CD4-positive, alpha-beta memory T cell (primary cell): ENCODE measurements around the gene TRIM10. TPM values are rescaled to one million over a fixed set of nuclear protein-coding genes. Genes with fewer than 3 reads are reported as not detected.
"Not testable (repeated sequence)": the region's sequence is repeated elsewhere in the genome, so short reads cannot be mapped to it uniquely, and the experiment has no call there.

Source experiments
- CTCF ChIA-PET: fragments of 350-600 bp; sonication (Branson Sonifier 250); formaldehyde crosslinking; loops from one replicate; lab custom pipeline; 2021; ENCODE audit warnings: inconsistent platforms; ENCODE audit not compliant: partially characterized antibody; lab: Charles Lee
- POLR2A ChIA-PET: fragments of 350-600 bp; sonication (Branson Sonifier 250); formaldehyde crosslinking; loops from one replicate; lab custom pipeline; 2021; ENCODE audit not compliant: partially characterized antibody; lab: Charles Lee
- DNase-seq, 5 donors: peaks; one replicate each; pipeline versions ENCODE4 v3.0.0 to v3.0.0-alpha.2; 2020 to 2022; ENCODE audit warnings: mixed read lengths in 1 of 5
- H3K27ac ChIP-seq: one replicate; pipeline ENCODE4 v1.7.0; 2013; ENCODE audit warnings: low read depth, low read length
- H3K27me3 ChIP-seq: 2 replicates; pipeline ENCODE4 v1.7.0; 2013; ENCODE audit warnings: mild to moderate bottlenecking, low read length, moderate library complexity; ENCODE audit not compliant: insufficient read depth
- H3K36me3 ChIP-seq: 2 replicates; pipeline ENCODE4 v1.7.0; 2013; ENCODE audit warnings: mild to moderate bottlenecking, low read length, moderate library complexity; ENCODE audit not compliant: insufficient read depth
- H3K4me1 ChIP-seq: 2 replicates; pipeline ENCODE4 v1.7.0; 2013; ENCODE audit warnings: mild to moderate bottlenecking, low read length, moderate library complexity; ENCODE audit not compliant: insufficient read depth
- H3K4me3 ChIP-seq, 2 donors: one replicate each; pipeline ENCODE4 v1.7.0; 2013; ENCODE audit warnings: low read length in 2 of 2, mild to moderate bottlenecking in 1 of 2
- H3K9me3 ChIP-seq, 2 donors: one replicate each; pipeline ENCODE4 v1.7.0; 2013; ENCODE audit warnings: low read length in 2 of 2, control low read depth in 1 of 2; ENCODE audit not compliant: control insufficient read depth in 1 of 2
- H3K27ac Mint-ChIP-seq, 7 donors: one replicate each; pipeline ENCODE4 v1.8.0; 2020 to 2021; ENCODE audit warnings: mixed read lengths in 7 of 7, mild to moderate bottlenecking in 6 of 7, inconsistent platforms in 3 of 7, moderate library complexity in 3 of 7
- H3K27me3 Mint-ChIP-seq, 2 donors: one replicate each; pipeline ENCODE4 v1.8.0; 2020 to 2021; ENCODE audit warnings: mixed read lengths in 2 of 2
- H3K36me3 Mint-ChIP-seq, 2 donors: one replicate each; pipeline ENCODE4 v1.8.0; 2020 to 2021; ENCODE audit warnings: mixed read lengths in 2 of 2, inconsistent platforms in 1 of 2, mild to moderate bottlenecking in 1 of 2
- H3K4me1 Mint-ChIP-seq, 4 donors: one replicate each; pipeline ENCODE4 v1.8.0; 2020 to 2021; ENCODE audit warnings: mixed read lengths in 4 of 4, mild to moderate bottlenecking in 1 of 4
- H3K4me3 Mint-ChIP-seq, 8 donors: one replicate each; pipeline ENCODE4 v1.8.0; 2020 to 2021; ENCODE audit warnings: mixed read lengths in 8 of 8, mild to moderate bottlenecking in 7 of 8, moderate library complexity in 6 of 8, inconsistent platforms in 3 of 8
- H3K9me3 Mint-ChIP-seq, 8 donors: one replicate each; pipeline ENCODE4 v1.8.0; 2020 to 2021; ENCODE audit warnings: mixed read lengths in 8 of 8, mild to moderate bottlenecking in 5 of 8, inconsistent platforms in 3 of 8, moderate library complexity in 1 of 8
- intact Hi-C: fragments of 100-400 bp; cut with micrococcal nuclease; formaldehyde crosslinking; loops from one replicate; pipeline ENCODE4 v1.15.1; 2023
- polyA plus RNA-seq, 2 donors: library from polyadenylated mRNA; unstranded; fragments of 300-500 nt; fragmentation: Illumina TruSeq; gene quantifications; one replicate each; pipeline ENCODE4 v1.2.3, GENCODE V29; 2021
- total RNA-seq, 2 experiments: library from RNA; stranded (reverse); gene quantifications; one replicate each; pipeline ENCODE4 v1.2.3, GENCODE V29; 2021

Gene TRIM10
- total and polyA plus RNA-seq, 4 experiments from 2014 or later: not detected

- Histone ChIP-seq H3K27me3 (peaks cover 6% of the 10 kb centered on the region), H3K4me3 (no peak overlapping the region), H3K9me3 (no peaks in the 10 kb centered on the region), H3K4me1 (no peaks in the 10 kb centered on the region), H3K27ac (no peak overlapping the region), H3K36me3 (no peaks in the 10 kb centered on the region)
- H3K27ac Mint-ChIP-seq: no peak overlapping the region
- H3K4me1 Mint-ChIP-seq: no peaks in the 10 kb centered on the region
- no peak overlapping the region for H3K4me3 Mint-ChIP-seq
- peaks cover 35 to 39% of the 10 kb centered on the region in 2 donors for H3K27me3 Mint-ChIP-seq
- CTCF ChIA-PET: interaction anchor here (5.3 kb wide), 1 partner anchor 13 kb away, joined by 32 read pairs; no protein-coding TSS in a partner anchor
- POLR2A ChIA-PET: no interaction called here
- DNase-seq: no peak
- intact Hi-C loops: no loop called here
- H3K9me3 Mint-ChIP-seq: peaks cover 0 to 2% (median 0%) of the 10 kb centered on the region in 8 donors
- no peaks in the 10 kb centered on the region for H3K36me3 Mint-ChIP-seq
Measured at GRCh38 chr6:30144811-30145210, 16.2 kb downstream of the TRIM10 start.

DNA sequence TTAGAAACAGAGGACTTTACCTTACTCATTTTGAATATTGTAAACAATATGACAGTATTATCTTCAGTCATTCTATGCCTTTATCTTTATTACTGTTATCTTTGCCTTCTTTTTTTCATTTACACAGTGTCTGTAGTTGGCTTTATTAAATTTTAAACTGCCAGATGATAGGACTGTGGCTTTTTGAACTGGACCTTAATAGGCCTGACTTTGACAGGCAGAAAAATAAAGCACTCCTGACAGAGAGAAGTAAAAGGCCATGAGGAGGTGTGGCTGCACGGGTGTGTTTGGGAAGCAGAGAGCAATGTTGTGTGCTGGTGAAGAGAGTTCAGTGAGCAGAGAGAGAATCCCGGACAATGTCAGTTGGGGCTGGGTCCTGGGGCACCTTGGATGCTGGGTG is 17.2 kb downstream of the TRIM10 start:
- Histone ChIP-seq H3K9me3 (no peaks in the 10 kb centered on the region), H3K36me3 (no peaks in the 10 kb centered on the region)
- CTCF ChIA-PET: interaction anchor here (5.3 kb wide), 1 partner anchor 12 kb away, joined by 32 read pairs; no protein-coding TSS in a partner anchor

GRCh38 chr6:30142665-30143064 is 18.3 kb downstream of the TRIM10 start:
- no peak overlapping the region for H3K4me3 Mint-ChIP-seq
- peaks cover 35 to 38% of the 10 kb centered on the region in 2 donors for H3K27me3 Mint-ChIP-seq

More for the DNA sequence above, 17.2 kb downstream of the TRIM10 start:
- Histone ChIP-seq H3K4me1 (no peaks in the 10 kb centered on the region), H3K4me3 (no peak overlapping the region), H3K27me3 (peaks cover 6% of the 10 kb centered on the region), H3K27ac (no peak overlapping the region)
- H3K9me3 Mint-ChIP-seq: peaks cover 0 to 2% (median 0%) of the 10 kb centered on the region in 8 donors
- POLR2A ChIA-PET: interaction anchor here (0.7 kb wide), 1 partner anchor 41 kb away, joined by 3 read pairs; no protein-coding TSS in a partner anchor
- peaks cover 35 to 41% of the 10 kb centered on the region in 2 donors for H3K27me3 Mint-ChIP-seq
- no peaks in the 10 kb centered on the region for H3K4me1 Mint-ChIP-seq
- intact Hi-C loops: no loop called here
- DNase-seq: no peak
- no peak overlapping the region for H3K4me3 Mint-ChIP-seq
- no peak overlapping the region for H3K27ac Mint-ChIP-seq
- no peaks in the 10 kb centered on the region for H3K36me3 Mint-ChIP-seq

GRCh38 chr6:30140240-30140639 is 20.8 kb downstream of the TRIM10 start:
- H3K4me3 Mint-ChIP-seq, H3K27ac Mint-ChIP-seq, DNase-seq, H3K4me1 Mint-ChIP-seq, H3K27ac ChIP-seq, H3K9me3 Mint-ChIP-seq, H3K36me3 ChIP-seq, intact Hi-C loops, H3K4me3 ChIP-seq, H3K27me3 ChIP-seq, H3K4me1 ChIP-seq, POLR2A ChIA-PET, H3K36me3 Mint-ChIP-seq, H3K9me3 ChIP-seq: not testable (repeated sequence)
- CTCF ChIA-PET: interaction anchor here (5.3 kb wide), 1 partner anchor 8 kb away, joined by 32 read pairs; no protein-coding TSS in a partner anchor
- H3K27me3 Mint-ChIP-seq: peaks cover 38 to 42% of the 10 kb centered on the region in 2 donors

More at GRCh38 chr6:30142665-30143064, 18.3 kb downstream of the TRIM10 start:
- peaks cover 0 to 2% (median 0%) of the 10 kb centered on the region in 8 donors for H3K9me3 Mint-ChIP-seq
- H3K36me3 ChIP-seq: no peaks in the 10 kb centered on the region
- no peak overlapping the region for H3K27ac Mint-ChIP-seq
- DNase-seq: no peak
- no peak overlapping the region for H3K4me3 ChIP-seq
- H3K27ac ChIP-seq: no peak overlapping the region
- H3K9me3 ChIP-seq: no peaks in the 10 kb centered on the region
- no peaks in the 10 kb centered on the region for H3K4me1 ChIP-seq
- ChIA-PET CTCF (interaction anchor here (5.3 kb wide), 1 partner anchor 10 kb away, joined by 32 read pairs; no protein-coding TSS in a partner anchor), POLR2A (no interaction called here)
- peaks cover 6% of the 10 kb centered on the region for H3K27me3 ChIP-seq
- H3K4me1 Mint-ChIP-seq: no peaks in the 10 kb centered on the region
- intact Hi-C loops: no loop called here
- no peaks in the 10 kb centered on the region for H3K36me3 Mint-ChIP-seq

- H3K9me3 ChIP-seq: no peaks in the 10 kb centered on the region
- Mint-ChIP-seq H3K36me3 (no peaks in the 10 kb centered on the region), H3K9me3 (peaks cover 0 to 2% (median 0%) of the 10 kb centered on the region in 8 donors), H3K4me1 (no peaks in the 10 kb centered on the region), H3K27ac (no peak overlapping the region), H3K4me3 (no peak overlapping the region), H3K27me3 (peaks cover 21 to 35% of the 10 kb centered on the region in 2 donors)
- DNase-seq: no peak
- peaks cover 20% of the 10 kb centered on the region for H3K27me3 ChIP-seq
- H3K27ac ChIP-seq: no peak overlapping the region
- no peaks in the 10 kb centered on the region for H3K36me3 ChIP-seq
- POLR2A ChIA-PET: no interaction called here
- intact Hi-C loops: no loop called here
- no peaks in the 10 kb centered on the region for H3K4me1 ChIP-seq
- CTCF ChIA-PET: interaction anchor here (8.5 kb wide), 1 partner anchor 33 kb away, joined by 263 read pairs; no protein-coding TSS in a partner anchor
- H3K4me3 ChIP-seq: no peak overlapping the region
Measured at GRCh38 chr6:30136570-30137286, 24.3 kb downstream of the TRIM10 start.

DNA sequence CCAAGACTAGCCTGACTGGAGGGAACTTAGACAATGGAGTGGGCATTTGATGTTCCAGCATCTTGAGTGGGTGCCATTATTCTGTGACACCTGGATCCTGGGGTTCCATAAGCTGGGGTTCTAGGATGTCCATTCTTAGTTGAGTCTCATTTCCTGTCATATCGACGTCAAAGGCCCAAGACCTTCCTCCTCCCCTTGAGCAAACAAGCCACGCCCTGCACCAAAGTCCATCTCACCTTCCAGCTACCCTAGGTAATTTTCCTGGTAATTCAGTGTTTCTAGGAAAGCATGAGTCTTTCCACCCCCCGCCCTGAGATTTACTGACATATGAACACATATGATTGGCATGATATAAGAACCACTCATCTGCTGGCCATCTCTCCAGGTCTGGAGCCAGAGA is 25.3 kb downstream of the TRIM10 start, which contains the start of gene TRIM40:
Gene TRIM40, plus strand, starts transcription at position 384 of the 400 bp plus-strand sequence. CDS start 897 bp downstream, outside the sequence.
- ChIA-PET POLR2A (no interaction called here), CTCF (interaction anchor here (8.5 kb wide), 1 partner anchor 32 kb away, joined by 263 read pairs; no protein-coding TSS in a partner anchor)
- Histone ChIP-seq H3K4me3 (no peak within 1 kb of the TSS), H3K9me3 (no peaks in the 10 kb centered on the region), H3K27me3 (peaks cover 22% of the 10 kb centered on the region), H3K36me3 (no peaks in the 10 kb centered on the region), H3K4me1 (peaks cover 2% of the 10 kb centered on the region), H3K27ac (no peak within 1 kb of the TSS)
- intact Hi-C loops: no loop called here
- DNase-seq: no peak
- H3K4me1 Mint-ChIP-seq: peaks cover 3 to 4% (median 4%) of the 10 kb centered on the region in 4 donors
- no peak within 1 kb of the TSS for H3K4me3 Mint-ChIP-seq
- H3K9me3 Mint-ChIP-seq: peaks cover 0 to 1% (median 0%) of the 10 kb centered on the region in 8 donors
- no peaks in the 10 kb centered on the region for H3K36me3 Mint-ChIP-seq
- peaks cover 19 to 35% of the 10 kb centered on the region in 2 donors for H3K27me3 Mint-ChIP-seq
- H3K27ac Mint-ChIP-seq: no peak within 1 kb of the TSS

GRCh38 chr6:30135147-30135546 is 25.9 kb downstream of the TRIM10 start:
- intact Hi-C loops: no loop called here
- ChIA-PET CTCF (interaction anchor here (8.5 kb wide), 1 partner anchor 31 kb away, joined by 263 read pairs; no protein-coding TSS in a partner anchor), POLR2A (no interaction called here)

More at GRCh38 chr6:30135147-30135546, 25.9 kb downstream of the TRIM10 start:
- H3K27me3 ChIP-seq: peaks cover 22% of the 10 kb centered on the region
- no peak for DNase-seq
- H3K36me3 ChIP-seq: no peaks in the 10 kb centered on the region
- H3K4me1 ChIP-seq: peaks cover 7% of the 10 kb centered on the region
- no peak overlapping the region for H3K27ac ChIP-seq
- no peak overlapping the region for H3K4me3 Mint-ChIP-seq
- H3K36me3 Mint-ChIP-seq: no peaks in the 10 kb centered on the region
- peaks cover 19 to 33% of the 10 kb centered on the region in 2 donors for H3K27me3 Mint-ChIP-seq
- no peak overlapping the region for H3K4me3 ChIP-seq
- H3K4me1 Mint-ChIP-seq: peaks cover 4 to 5% (median 5%) of the 10 kb centered on the region in 4 donors
- H3K27ac Mint-ChIP-seq: no peak overlapping the region
- H3K9me3 ChIP-seq: no peaks in the 10 kb centered on the region
- H3K9me3 Mint-ChIP-seq: no peaks in the 10 kb centered on the region
